NK-92 (cell line): ENCODE results near the gene ITGA1.
"Not testable (repeated sequence)": the region's sequence is repeated elsewhere in the genome, so short reads cannot be mapped to it uniquely, and the experiment has no call there.

Experiments used
- DNase-seq: peaks from one replicate; lab custom pipeline; 2025; ENCODE audit not compliant: unreplicated experiment; lab: John Stamatoyannopoulos, UW

The ITGA1 gene

DNA sequence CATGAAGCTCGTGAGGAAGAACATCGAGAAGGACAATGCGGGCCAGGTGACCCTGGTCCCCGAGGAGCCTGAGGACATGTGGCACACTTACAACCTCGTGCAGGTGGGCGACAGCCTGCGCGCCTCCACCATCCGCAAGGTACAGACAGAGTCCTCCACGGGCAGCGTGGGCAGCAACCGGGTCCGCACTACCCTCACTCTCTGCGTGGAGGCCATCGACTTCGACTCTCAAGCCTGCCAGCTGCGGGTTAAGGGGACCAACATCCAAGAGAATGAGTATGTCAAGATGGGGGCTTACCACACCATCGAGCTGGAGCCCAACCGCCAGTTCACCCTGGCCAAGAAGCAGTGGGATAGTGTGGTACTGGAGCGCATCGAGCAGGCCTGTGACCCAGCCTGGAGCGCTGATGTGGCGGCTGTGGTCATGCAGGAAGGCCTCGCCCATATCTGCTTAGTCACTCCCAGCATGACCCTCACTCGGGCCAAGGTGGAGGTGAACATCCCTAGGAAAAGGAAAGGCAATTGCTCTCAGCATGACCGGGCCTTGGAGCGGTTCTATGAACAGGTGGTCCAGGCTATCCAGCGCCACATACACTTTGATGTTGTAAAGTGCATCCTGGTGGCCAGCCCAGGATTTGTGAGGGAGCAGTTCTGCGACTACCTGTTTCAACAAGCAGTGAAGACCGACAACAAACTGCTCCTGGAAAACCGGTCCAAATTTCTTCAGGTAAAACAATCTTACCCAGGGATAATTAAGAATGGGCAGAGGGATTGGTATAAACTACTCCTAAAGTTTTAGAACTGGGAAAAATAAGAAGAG, 12.9 kb downstream of the ITGA1 start:
- DNase-seq, result no peak

DNA sequence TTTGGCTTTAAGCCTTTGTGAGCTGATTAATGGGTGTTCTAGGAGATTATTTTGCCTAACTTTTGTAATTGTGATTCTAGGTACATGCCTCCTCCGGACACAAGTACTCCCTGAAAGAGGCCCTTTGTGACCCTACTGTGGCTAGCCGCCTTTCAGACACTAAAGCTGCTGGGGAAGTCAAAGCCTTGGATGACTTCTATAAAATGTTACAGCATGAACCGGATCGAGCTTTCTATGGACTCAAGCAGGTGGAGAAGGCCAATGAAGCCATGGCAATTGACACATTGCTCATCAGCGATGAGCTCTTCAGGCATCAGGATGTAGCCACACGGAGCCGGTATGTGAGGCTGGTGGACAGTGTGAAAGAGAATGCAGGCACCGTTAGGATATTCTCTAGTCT, 13.6 kb downstream of the ITGA1 start:
- DNase-seq, result no peak

DNA sequence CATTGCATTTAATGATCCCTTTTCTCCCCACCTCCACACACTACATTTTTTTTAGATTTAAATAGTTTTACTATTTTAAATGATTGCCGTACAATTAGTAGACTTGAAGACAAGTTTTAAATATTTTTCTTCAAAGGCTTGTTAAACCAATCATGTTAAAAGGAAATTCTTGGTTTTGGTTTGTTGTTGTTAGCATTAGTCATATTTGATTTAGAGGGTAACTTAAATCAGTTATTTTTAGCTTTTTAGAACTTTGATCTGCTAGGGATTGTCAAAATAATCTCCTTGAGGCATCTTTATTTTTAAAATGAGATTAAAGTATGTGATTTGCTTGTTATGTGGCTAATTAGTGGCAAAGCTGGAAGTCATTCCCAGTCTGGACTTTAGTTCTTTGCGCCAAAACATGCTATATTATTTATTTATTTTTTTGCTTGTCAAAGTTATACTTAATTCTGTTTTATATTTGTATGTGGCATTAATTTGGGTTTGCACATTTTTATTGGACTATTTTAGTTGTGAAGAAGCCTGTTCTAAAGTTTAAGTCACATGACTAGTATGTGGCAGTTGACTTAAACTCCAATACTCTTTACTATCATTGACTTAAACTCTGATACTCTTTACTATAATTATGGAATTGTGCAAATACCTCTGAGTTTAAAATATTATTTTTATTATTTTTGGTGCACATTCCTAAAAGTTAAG, 14.7 kb downstream of the ITGA1 start:
- no peak for DNase-seq

DNA sequence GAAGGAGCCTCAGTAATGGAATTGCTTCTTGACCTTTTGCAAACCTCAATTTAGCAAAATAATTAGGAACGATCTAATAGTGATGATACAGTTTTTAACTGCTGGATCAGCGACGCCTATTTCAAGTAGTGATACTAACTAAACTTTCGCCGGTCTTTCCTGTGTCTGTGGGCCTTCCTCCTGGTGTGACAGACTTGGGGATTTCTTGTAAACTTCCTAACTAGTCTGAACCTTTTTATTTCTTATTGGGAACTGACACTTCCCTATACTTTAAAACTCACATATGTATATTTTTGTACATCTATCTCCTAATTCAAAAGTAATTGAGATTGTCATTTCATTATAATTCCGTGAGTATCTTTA, 15.2 kb downstream of the ITGA1 start:
- no peak for DNase-seq

DNA sequence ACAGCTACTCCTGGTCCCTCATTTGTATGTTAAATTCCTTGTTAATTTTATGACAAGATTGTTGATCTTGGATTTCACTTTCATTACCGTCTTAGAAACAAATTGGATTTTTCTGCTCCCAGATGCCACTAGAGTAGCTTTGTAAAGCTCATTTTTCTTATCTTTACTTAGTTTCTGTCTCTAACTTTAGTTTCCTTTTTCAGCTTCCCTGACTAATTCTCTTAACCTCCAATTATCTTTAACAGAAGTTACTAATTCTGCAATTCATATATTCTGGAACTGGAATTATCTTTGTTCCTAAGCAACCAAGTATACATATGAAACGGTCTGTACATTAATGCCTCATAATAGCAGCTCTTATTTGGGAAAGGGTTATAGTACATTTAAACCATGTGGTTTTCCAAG, 16.7 kb downstream of the ITGA1 start:
- no peak for DNase-seq

DNA sequence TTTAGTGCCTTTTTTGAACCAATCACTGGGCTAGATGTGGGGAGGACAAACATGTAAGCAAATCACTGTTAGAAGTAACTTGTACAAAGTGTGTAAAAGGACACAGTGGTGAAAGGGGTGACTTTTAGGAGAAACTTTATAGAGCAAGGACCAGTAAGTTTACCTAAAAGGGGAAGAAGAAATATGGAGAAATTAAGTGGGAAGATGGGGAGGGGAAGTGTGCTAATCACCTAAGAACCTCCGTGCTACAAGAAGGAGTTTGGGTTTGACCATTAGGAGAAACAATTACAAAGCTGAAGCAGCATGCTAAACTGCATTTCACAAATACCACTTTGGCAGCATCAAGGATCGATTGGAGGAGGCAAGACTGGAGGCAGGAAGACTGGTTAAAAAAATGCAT, 17.3 kb downstream of the ITGA1 start:
- no peak for DNase-seq

DNA sequence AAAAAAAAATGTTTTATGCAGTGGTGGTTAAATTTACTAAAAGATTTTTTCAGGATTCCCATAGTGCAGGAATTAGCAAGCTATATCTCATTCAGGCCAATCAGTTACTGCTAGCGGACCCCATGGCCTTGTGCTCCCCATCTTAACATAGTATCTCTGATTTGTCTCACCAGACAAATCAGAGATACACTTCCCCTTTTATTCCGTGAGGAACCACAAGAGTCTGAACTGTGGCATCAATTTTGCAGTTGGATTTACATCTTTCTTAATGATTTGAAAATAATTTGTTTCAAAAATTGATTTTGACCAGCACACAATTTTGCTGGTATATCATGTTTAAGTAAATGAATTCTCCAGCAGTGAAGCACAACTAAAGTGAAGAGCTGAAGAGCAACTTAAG, 17.9 kb downstream of the ITGA1 start:
- DNase-seq, result no peak

DNA sequence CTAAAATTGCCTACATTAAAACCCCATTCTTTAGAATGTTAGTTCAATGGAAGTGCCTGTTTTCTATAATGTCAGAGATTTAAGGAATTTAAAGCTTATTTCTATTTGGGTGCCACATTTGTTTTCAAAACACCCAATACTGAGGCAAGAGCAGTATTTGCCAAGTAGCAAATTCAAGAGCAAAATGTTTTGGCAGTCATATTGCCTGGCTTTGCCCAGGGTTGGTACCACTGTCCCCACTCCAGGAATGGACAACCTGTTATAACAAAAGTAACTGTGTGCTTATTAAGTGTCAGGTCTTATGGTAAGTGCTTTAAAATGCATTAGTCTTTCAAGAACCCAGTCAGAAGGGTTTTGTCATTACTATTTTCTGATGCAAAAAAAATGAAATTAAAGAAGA, 19.3 kb downstream of the ITGA1 start:
- no peak for DNase-seq

DNA sequence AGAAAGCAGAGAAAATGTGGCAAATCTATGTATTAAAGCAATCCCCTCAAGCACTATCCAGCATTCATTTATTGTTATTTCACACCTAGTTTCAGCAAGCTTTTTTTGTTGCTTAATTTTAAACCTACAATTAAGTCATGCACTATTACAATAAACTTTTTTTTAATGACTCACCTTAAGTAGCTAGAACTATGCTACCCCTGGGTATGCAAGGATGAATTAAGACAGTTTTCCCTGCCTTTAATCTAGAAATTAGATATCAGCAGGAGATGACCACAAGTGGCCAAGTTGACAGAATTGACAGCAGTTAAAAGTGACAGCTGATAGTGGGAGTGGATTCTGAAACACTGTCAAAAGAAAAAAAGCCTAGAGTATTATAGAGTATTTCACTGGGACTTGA, 20.0 kb downstream of the ITGA1 start:
- no peak for DNase-seq

DNA sequence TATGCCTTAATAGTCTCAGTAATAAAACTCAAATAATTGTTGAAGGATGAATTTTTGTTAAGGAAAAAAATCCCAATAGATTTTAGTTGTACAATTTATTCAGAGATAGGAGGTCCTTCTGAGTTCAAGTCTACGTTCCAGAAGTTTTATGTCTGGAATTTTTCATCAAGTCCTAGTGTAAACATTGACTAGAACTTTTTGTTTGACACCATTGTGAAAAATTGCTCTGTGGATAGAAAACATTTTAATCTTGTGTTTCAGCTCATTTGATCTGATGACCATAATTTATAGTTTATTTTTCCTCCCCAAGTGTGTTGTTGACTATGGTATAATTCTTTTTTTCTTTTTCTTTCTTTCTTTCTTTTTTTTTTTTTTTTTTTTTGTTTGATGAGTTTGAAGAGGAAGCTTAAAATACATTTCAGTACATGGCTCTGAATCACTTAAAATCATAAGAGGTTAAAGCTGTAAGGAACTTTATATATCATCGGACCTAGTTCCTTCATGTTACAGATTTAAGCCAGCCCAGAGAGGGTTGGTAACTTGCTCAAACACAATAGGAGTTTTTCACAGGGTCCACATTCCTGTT, 20.7 kb downstream of the ITGA1 start:
- DNase-seq, result no peak

DNA sequence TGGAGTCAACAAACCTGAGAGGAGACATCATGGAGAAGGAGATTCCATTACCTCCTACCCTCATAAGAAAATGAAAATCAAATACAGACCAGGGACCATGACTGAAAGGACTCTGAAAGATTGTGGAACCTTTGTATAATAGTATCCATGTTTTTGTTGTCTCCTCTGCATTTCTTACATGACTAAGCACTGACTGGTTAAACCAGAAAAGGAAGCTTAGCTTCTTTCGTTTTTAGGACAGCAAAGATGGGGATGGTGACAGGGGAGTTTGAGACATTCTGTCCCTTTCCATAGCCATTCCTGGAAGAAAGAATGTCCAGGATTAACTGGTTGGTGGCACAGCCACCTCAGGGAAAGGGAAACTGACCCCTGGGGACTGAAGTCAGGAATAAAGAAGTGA, 22.2 kb downstream of the ITGA1 start:
- no peak for DNase-seq

DNA sequence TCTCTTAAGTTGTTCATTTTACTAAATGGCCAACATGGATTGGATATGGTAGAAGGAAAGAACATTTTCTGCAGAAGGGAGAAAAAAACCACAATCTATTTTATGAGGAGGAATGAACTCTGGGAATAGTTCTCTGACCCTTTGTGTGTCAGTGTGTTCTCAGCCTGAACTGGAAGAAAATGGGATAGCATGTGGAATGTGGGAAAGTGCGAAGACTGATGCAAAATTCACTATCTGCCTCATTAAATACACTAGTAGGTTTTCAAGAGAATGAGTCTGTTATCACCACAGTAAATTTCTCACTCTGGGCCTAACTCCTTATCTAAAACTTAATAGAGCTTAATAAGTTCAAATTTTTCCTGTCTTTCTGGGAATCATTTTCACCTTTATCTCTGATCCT, 22.7 kb downstream of the ITGA1 start:
- no peak for DNase-seq

DNA sequence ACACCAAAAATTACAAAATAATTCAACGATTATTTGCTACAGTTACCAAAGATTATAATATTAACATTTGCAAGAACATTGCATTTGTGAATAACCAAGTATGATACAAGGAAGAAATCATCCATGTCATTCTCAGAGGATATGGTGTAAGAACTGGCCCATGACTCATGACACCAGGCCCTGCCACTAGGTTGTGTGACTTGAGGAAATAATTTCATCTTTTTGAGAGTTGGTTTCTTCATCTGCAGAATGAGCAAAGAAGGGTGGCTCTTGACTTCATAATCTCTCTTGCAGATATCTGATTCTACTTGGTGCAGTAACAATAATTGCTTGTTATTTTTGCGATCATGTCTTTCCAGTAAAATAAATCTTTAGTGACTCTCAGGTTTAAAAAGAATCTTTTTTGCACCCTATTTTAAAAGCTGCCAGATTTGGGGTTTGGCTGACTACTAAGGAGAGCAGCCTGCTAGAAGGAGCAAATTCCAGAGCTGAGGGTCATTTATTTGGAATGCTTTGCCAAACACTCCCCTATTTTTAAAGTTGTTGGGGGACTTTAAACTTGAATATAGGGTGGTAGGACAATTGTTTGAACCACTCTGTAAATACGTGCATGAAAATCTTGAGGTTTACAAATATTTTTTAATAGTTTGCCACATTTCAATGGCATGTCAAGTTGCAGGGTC, 23.5 kb downstream of the ITGA1 start:
- DNase-seq, result no peak

DNA sequence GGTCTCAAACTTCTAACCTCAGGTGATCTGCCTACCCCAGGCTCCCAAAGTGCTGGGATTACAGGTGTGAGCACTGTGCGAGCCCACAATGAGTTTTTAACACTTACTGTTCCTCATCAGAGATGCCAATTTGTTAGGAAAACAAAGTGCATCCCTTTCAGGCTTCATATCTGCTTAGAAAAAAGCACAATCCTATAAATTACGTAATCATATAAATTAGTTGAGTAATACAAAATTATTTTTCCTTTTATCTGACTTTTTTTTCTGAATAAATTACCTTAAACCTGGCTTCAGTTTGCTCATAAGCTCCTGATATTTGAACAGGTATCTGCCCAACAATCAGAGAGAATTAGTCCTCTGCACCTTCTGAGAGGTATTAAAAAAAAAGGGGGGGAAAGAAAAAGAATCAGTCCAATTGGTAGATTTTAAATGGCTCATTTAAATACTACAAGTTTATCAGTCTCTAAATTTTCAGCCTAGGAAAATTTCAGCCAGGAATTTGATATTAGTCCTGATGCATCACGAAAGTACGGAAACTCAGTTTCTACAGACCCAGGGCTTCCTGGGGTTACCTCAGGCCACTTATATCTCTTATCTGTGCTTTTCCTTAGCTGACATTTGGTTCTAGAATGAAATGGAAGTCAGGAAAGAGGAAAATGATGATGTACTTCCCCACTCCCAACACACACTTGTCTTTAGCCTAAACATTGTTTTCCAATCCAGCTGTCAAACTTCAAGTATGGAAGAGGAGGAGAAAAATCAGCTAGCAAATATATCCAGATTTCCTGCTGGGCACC, 26.8 kb downstream of the ITGA1 start:
- DNase-seq, result no peak

DNA sequence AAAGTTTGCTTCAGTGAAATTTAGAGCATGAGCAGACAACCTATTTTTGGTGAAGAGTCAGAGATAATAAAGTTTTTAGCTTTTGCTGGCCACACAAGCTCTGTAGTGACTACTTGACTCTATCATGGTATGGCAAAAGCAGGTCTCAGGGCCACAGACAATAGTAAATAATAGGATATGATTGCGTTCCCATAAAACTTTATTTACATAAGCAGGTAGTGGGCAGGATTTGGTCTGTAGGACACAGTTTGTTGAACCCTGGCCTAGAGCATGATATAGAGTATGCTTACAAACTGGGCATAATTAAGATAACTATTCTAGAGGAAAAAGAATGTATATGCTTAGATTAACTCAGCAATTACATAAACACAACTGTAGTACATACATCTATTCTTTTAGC, 30.1 kb downstream of the ITGA1 start:
- no peak for DNase-seq

DNA sequence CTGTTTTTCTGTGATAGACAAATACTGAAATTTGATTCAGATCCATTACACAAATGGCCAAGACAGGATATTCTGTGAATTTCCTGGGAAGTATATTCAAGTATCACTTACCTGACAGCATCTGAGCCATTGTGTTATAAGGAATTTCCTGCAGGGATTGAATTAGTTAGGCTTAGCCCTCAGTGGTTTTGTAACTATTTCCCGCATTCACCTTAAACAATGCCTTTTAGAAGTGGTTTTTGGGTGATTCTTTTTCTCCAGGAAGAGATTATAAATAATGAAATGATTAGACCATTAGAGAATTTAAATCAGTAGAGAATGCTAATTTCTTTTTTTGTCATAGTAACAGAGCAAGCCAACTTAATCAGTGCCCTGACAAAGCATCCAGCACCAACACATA, 30.6 kb downstream of the ITGA1 start:
- DNase-seq, result no peak

DNA sequence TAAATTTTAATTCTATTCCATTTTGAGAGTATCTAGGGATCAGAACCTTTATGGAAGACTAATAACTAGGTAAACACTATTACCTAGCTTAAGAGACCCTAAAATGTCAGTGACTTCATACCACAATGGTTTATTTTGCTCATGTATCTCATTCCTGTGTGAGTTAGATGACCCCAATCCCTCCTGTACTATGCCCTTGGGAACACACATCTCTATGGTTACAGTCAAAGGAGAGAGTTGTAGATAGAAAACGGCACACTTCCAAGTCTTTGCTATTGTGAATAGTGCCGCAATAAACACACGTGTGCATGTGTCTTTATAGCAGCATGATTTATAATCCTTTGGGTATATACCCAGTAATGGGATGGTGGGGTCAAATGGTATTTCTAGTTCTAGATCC, 31.1 kb downstream of the ITGA1 start:
- not testable (repeated sequence) for DNase-seq

DNA sequence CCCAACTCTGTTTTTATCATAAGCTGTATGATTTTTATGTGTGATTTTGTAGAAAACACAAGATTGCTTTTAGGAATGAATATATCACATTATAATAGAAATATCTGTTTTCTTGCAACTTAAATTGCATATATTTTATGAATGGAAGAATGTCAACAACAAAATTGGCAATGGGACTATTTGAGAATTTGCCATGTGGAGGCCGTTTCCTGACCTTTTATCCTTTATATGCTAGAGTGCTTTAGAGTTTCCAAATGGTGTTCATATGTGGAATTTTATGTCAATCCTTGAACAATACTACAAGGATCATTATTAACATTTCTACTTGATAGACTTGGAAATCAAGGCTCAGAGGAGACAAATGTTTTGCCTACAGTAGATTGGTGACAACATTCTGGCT, 34.2 kb downstream of the ITGA1 start:
- no peak for DNase-seq

DNA sequence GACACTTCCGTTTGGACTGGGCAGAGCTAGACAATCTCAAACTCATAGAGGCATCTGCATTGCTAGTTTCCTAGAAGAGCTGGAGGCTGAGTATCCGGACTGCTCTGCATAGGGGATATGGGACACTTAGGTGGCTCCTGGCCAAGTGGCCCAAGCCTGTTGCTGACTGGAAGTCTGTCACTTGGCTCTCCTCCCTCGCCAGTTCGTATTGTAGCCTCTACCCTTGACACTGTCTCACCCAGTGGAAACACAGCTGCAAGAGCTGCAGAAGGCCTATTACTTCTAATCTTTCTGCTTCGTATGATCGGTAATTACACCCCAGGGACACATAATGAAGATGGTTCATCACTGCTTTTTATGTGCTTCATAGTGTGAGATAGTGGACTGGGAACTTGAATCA, 34.7 kb downstream of the ITGA1 start:
- no peak for DNase-seq

DNA sequence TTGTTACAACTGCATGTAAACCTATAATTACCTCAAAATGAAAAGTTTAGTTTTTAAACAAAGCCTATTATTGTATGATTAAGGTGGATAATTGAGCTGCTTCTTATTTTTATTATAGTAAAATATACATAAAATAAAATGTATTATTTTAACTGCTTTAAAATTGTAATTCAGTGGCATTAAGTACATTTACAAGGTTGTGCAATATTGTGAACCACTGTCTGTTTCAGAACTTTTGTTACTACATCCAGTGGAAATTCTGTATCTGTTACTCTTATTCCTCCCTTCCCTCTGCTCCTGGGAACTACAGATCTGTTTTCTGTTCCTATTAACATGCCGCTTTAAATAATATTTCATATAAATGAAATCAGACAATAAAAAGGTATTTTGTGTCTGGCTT, 37.1 kb downstream of the ITGA1 start:
- no peak for DNase-seq

DNA sequence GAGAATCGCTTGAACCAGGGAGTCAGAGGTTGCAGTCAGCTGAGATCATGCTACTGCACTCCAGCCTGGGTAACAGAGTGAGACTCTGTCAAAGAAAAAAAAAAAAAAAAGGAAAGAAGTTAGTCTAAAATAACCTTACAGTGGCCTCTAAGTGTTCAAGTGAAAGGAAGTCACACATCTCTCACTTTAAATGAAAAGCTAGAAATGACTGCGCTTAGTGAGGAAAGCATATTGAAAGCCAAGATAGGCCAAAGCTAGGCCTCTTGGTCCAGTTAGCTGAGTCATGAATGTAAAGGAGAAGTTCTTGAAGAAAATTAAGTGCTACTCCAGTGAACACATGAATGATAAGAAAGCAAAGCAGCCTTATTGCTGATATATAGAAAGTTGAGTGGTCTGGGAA, 38.1 kb downstream of the ITGA1 start:
- DNase-seq, result no peak
